Hepatocyte (in vitro differentiated cells): Measurements from ENCODE around the gene TTC8. TPM values are rescaled to one million over a fixed set of nuclear protein-coding genes. Genes with fewer than 3 reads are reported as not detected.
A peak's percentile ranks its signal among the peaks of the same experiment; 100 is the strongest.

Experiments
- DNase-seq: peaks from one replicate; pipeline ENCODE4 v3.0.0-alpha.2; 2016; ENCODE audit warnings: low spot score
- H2AFZ ChIP-seq: fragments of 200-600 bp; sonication (generic); 2 replicates; pipeline ENCODE4 v1.6.0; 2016; ENCODE audit warnings: antibody characterized with exemption, mild to moderate bottlenecking
- H3K27ac ChIP-seq: fragments of 200-600 bp; sonication (generic); 2 replicates; pipeline ENCODE4 v1.5.1; 2016; ENCODE audit warnings: mild to moderate bottlenecking
- H3K27me3 ChIP-seq: fragments of 200-600 bp; sonication (generic); 2 replicates; pipeline ENCODE4 v1.6.1; 2016
- H3K36me3 ChIP-seq: fragments of 200-600 bp; sonication (generic); replicated peaks from 2 replicates; pipeline ENCODE4 v1.5.1; 2016; ENCODE audit warnings: low read depth; ENCODE audit not compliant: insufficient read depth
- H3K4me1 ChIP-seq: fragments of 200-600 bp; sonication (generic); 2 replicates; pipeline ENCODE4 v1.5.1; 2016; ENCODE audit warnings: mild to moderate bottlenecking, moderate library complexity; ENCODE audit not compliant: insufficient read depth
- H3K4me2 ChIP-seq: fragments of 200-600 bp; sonication (generic); 2 replicates; pipeline ENCODE4 v1.6.0; 2016
- H3K4me3 ChIP-seq: fragments of 200-600 bp; sonication (generic); 2 replicates; pipeline ENCODE4 v1.5.1; 2016; ENCODE audit warnings: mild to moderate bottlenecking
- H3K79me2 ChIP-seq: fragments of 200-600 bp; sonication (generic); 2 replicates; pipeline ENCODE4 v1.6.0; 2017; ENCODE audit warnings: mild to moderate bottlenecking
- H3K9me2 ChIP-seq: fragments of 200-600 bp; sonication (generic); replicated peaks from 2 replicates; pipeline ENCODE4 v1.6.0; 2017; ENCODE audit warnings: mild to moderate bottlenecking; ENCODE audit not compliant: insufficient read depth
- H3K9me3 ChIP-seq: fragments of 200-600 bp; sonication (generic); 2 replicates; pipeline ENCODE4 v1.5.1; 2016; ENCODE audit warnings: low read depth, mild to moderate bottlenecking
- H4K20me1 ChIP-seq: fragments of 200-600 bp; sonication (generic); 2 replicates; pipeline ENCODE4 v1.6.0; 2016; ENCODE audit warnings: mild to moderate bottlenecking; ENCODE audit not compliant: insufficient read depth, poor library complexity, severe bottlenecking
- EZH2 ChIP-seq: fragments of 200-600 bp; sonication (generic); IDR thresholded peaks from 2 replicates; pipeline ENCODE4 v1.6.1; 2016; ENCODE audit warnings: antibody characterized with exemption, mild to moderate bottlenecking, borderline replicate concordance
- EZH2phosphoT487 ChIP-seq: fragments of 200-600 bp; sonication (generic); IDR thresholded peaks from one replicate; pipeline ENCODE4 v1.6.1; 2018; ENCODE audit warnings: antibody characterized with exemption, mild to moderate bottlenecking, low read depth, moderate library complexity; ENCODE audit not compliant: unreplicated experiment, severe bottlenecking
- WGBS: methylation state at CpG from one replicate; pipeline ENCODE4 v1.1.6; 2016; ENCODE audit warnings: low lambda C conversion rate; ENCODE audit errors: missing lambda C conversion rate; 5-methylcytosine and 5-hydroxymethylcytosine counted together
- polyA plus RNA-seq: library from polyadenylated mRNA; unstranded; fragments of >200 nt; fragmentation: Nextera tagmentation; extraction: Ambion mirVana; gene quantifications from 2 replicates; pipeline ENCODE4 v1.2.1, GENCODE V29; 2016
- total RNA-seq: library from RNA; depleted of rRNA; stranded (reverse); fragments of >200 nt; gene quantifications from 2 replicates; pipeline ENCODE4 v1.2.3, GENCODE V29; 2014
- TF ChIP-seq, protein P1 (sequence below): fragments of 200-600 bp; sonication (generic); IDR thresholded peaks from 2 replicates; pipeline ENCODE4 v1.5.1; 2016; ENCODE audit warnings: antibody characterized with exemption, mild to moderate bottlenecking; ENCODE audit not compliant: poor library complexity

The TTC8 gene
- total and polyA plus RNA-seq, 2 experiments from 2014 or later = 23.0 to 25.6 TPM

DNA sequence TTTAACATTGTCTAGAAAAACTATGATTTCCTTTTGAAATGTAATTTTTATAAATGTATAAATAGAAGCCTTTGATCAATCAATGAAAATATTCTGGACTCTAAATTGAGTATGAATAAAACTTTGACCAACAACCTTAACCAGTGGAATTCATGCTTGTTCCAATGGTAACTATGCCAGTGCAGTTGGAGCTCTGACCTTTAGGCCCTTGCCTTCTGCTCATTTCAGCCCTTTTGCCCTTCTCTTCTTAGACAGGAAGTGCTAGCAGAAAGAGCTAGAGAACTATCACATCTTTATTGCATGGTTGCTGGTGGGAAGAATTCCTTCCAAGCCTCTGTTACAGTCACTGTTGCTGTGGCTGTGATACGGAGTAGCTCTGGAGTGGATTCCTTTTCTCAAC is 39.7 kb downstream of the TTC8 start:
- Histone ChIP-seq H4K20me1 (no peaks in the 10 kb centered on the region), H3K27me3 (no peaks in the 10 kb centered on the region), H2AFZ (no peak overlapping the region), H3K36me3 (no peaks in the 10 kb centered on the region), H3K4me2 (no peak overlapping the region), H3K4me3 (no peak overlapping the region), H3K4me1 (no peaks in the 10 kb centered on the region), H3K27ac (no peak overlapping the region), H3K9me2 (no peaks in the 10 kb centered on the region), H3K9me3 (peaks cover under 1% of the 10 kb centered on the region), H3K79me2 (no peaks in the 10 kb centered on the region)
- 87% methylated on average over 1 of the region's 1 CpG for WGBS
- TF ChIP-seq EZH2 = no peak
- TF ChIP-seq EZH2phosphoT487 = no peak
- TF ChIP-seq, protein P1, sequence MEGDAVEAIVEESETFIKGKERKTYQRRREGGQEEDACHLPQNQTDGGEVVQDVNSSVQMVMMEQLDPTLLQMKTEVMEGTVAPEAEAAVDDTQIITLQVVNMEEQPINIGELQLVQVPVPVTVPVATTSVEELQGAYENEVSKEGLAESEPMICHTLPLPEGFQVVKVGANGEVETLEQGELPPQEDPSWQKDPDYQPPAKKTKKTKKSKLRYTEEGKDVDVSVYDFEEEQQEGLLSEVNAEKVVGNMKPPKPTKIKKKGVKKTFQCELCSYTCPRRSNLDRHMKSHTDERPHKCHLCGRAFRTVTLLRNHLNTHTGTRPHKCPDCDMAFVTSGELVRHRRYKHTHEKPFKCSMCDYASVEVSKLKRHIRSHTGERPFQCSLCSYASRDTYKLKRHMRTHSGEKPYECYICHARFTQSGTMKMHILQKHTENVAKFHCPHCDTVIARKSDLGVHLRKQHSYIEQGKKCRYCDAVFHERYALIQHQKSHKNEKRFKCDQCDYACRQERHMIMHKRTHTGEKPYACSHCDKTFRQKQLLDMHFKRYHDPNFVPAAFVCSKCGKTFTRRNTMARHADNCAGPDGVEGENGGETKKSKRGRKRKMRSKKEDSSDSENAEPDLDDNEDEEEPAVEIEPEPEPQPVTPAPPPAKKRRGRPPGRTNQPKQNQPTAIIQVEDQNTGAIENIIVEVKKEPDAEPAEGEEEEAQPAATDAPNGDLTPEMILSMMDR = no peak
- no peak for DNase-seq

DNA sequence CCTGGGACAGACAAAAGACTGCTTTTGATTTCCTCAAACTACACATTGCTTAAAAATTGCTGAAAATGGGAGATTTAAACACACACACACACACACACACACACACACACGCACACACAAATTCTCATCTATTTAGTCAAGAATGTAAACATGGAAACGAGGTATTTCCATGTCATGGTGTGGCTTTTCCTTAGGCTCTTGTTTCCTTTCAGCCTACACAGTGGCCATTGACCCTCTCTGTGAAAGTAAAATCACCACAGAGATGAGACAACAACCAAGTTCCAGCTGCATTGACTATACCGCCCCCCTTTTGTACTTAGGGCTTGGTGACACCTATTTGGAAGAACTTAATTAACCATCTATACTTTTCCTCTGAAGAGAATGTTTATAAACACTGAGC is 41.9 kb downstream of the TTC8 start:
- Histone ChIP-seq H3K9me2 (no peaks in the 10 kb centered on the region), H3K4me1 (no peaks in the 10 kb centered on the region), H3K79me2 (no peaks in the 10 kb centered on the region), H3K4me3 (no peak overlapping the region), H3K9me3 (no peaks in the 10 kb centered on the region), H4K20me1 (no peaks in the 10 kb centered on the region), H3K27me3 (no peaks in the 10 kb centered on the region), H3K4me2 (no peak overlapping the region), H3K36me3 (no peaks in the 10 kb centered on the region), H2AFZ (no peak overlapping the region), H3K27ac (no peak overlapping the region)
- no peak for TF ChIP-seq EZH2
- no peak for TF ChIP-seq EZH2phosphoT487
- TF ChIP-seq, protein P1 = no peak
- DNase-seq = no peak
- WGBS = 78% methylated on average over 3 of the region's 3 CpGs

DNA sequence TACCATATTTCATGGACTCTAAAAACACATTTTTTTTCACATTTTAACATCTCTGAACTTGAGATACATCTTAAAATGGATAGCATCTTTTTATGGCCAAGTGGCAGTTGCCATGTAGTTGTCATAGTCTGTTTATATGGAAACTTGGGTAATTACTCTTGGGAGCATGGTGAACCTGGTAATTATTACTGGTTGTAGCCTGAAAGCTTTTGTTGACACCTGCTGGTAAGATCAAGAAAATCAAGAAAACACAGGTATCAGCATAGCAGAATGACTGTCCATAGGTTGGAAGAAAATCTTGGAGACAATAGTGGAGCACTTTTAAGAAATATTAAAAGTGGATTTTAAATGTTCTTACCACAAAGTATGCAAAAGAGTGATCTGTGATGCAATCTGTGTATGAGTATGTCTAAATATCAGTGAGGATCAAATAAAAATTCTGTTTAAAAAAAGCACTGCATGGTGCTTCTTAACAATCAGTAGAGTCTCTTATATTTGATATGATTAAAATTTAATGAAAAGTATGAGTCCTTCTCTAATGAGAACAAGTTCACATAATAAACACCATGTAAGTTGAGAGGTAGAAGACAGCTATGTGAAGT is 44.2 kb downstream of the TTC8 start:
- Histone ChIP-seq H3K4me1 (no peaks in the 10 kb centered on the region), H4K20me1 (no peaks in the 10 kb centered on the region), H3K27me3 (no peaks in the 10 kb centered on the region), H3K9me3 (no peaks in the 10 kb centered on the region), H3K9me2 (no peaks in the 10 kb centered on the region), H3K4me2 (no peak overlapping the region), H2AFZ (no peak overlapping the region), H3K79me2 (no peaks in the 10 kb centered on the region), H3K36me3 (no peaks in the 10 kb centered on the region), H3K4me3 (no peak overlapping the region), H3K27ac (no peak overlapping the region)
- TF ChIP-seq EZH2phosphoT487 = no peak
- TF ChIP-seq, protein P1 = peak; percentile 35
- peak; percentile 19 for DNase-seq

DNA sequence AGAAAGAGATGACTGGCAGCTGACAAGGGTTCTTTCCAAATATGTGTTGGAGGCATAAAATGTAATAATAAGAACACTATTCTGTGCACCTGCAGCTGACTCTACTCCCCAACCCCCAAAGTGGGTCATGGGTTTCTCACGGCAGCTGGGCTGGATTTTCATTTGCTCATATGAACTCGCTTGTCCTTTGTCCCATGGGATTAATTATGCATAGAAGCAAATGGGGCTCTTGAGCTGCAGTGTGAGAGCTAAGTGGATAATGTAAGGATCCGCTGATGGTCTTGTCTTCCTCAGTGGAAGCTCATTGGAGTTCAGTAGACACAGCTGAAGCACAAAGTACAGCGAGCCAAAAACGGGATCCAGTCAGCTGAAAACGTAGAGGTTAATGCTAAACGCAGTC is 46.3 kb downstream of the TTC8 start:
- H2AFZ ChIP-seq = no peak overlapping the region
- no peak for DNase-seq
- no peaks in the 10 kb centered on the region for H3K9me3 ChIP-seq
- no peak overlapping the region for H3K4me2 ChIP-seq
- H3K4me1 ChIP-seq = no peaks in the 10 kb centered on the region
- no peaks in the 10 kb centered on the region for H3K9me2 ChIP-seq
- H3K27me3 ChIP-seq = no peaks in the 10 kb centered on the region
- H3K27ac ChIP-seq = no peak overlapping the region
- no peaks in the 10 kb centered on the region for H3K36me3 ChIP-seq
- no peak overlapping the region for H3K4me3 ChIP-seq
- H3K79me2 ChIP-seq = no peaks in the 10 kb centered on the region
- no peaks in the 10 kb centered on the region for H4K20me1 ChIP-seq
- WGBS = 96% methylated on average over 7 of the region's 7 CpGs
- no peak for TF ChIP-seq EZH2phosphoT487
- TF ChIP-seq EZH2 = no peak
- TF ChIP-seq, protein P1 = no peak
